ENCODE data around the gene ADGRG4. TPM values are rescaled to one million over a fixed set of nuclear protein-coding genes. Genes with fewer than 3 reads are reported as not detected.

ADGRG4 gene
- total and polyA plus RNA-seq, 2 donors (not counting 1 experiment from before 2014, with no cell fraction given), result 0.03 TPM; not detected in 1

- H3K4me1 ChIP-seq (ENCODE audit: control insufficient read depth, extremely low read depth, insufficient read depth, low read length), result no peaks in the 10 kb centered on the region
- no peaks in the 10 kb centered on the region for H4K20me1 ChIP-seq (ENCODE audit: control insufficient read depth, extremely low read depth, insufficient read depth, low read length)
- TF ChIP-seq EZH2 (IDR thresholded peaks at IDR 0.05; ENCODE audit: low read length, missing control alignments) (no peak), CTCF (conservative IDR thresholded peaks at IDR 0.05 in 1 of 2, IDR thresholded peaks at IDR 0.05 in 1 of 2; ENCODE audit: low read depth in 1 of 2, low read length in 2 of 2) (no peak)
- no peak overlapping the region for H3K27ac ChIP-seq (ENCODE audit: insufficient read depth, low read length)
- no peak overlapping the region for H3K4me3 ChIP-seq (replicated peaks in 1 of 4; ENCODE audit: control extremely low read depth in 1 of 4, insufficient read depth in 1 of 4, low read depth in 3 of 4, low read length in 4 of 4)
- H3K4me2 ChIP-seq (ENCODE audit: extremely low read depth, insufficient read depth, low read length), result no peak overlapping the region
- H3K79me2 ChIP-seq (ENCODE audit: control insufficient read depth, insufficient read depth, low read length), result no peaks in the 10 kb centered on the region
- H3K9me3 ChIP-seq (ENCODE audit: control insufficient read depth, insufficient read depth, low read depth, low read length), result no peaks in the 10 kb centered on the region
- no peak overlapping the region for H2AFZ ChIP-seq (ENCODE audit: low read length)
- no peak for DNase-seq (ENCODE audit: low read depth in 2 of 2)
- no peaks in the 10 kb centered on the region for H3K36me3 ChIP-seq (ENCODE audit: control insufficient read depth, insufficient read depth, low read length)
- no peaks in the 10 kb centered on the region for H3K27me3 ChIP-seq (ENCODE audit: control insufficient read depth, insufficient read depth, low read length)
- H3K9ac ChIP-seq (ENCODE audit: insufficient read depth, low read length), result no peak overlapping the region
Measured at GRCh38 chrX:136322064-136322463, 21.3 kb downstream of the ADGRG4 start.

GRCh38 chrX:136325377-136325776 lies 24.6 kb downstream of the ADGRG4 start:
- Histone ChIP-seq H3K9ac (ENCODE audit: insufficient read depth, low read length) (no peak overlapping the region), H3K9me3 (ENCODE audit: control insufficient read depth, insufficient read depth, low read depth, low read length) (no peaks in the 10 kb centered on the region), H2AFZ (ENCODE audit: low read length) (no peak overlapping the region), H4K20me1 (ENCODE audit: control insufficient read depth, extremely low read depth, insufficient read depth, low read length) (no peaks in the 10 kb centered on the region), H3K4me3 (replicated peaks in 1 of 4; ENCODE audit: control extremely low read depth in 1 of 4, insufficient read depth in 1 of 4, low read depth in 3 of 4, low read length in 4 of 4) (no peak overlapping the region), H3K36me3 (ENCODE audit: control insufficient read depth, insufficient read depth, low read length) (no peaks in the 10 kb centered on the region), H3K4me1 (ENCODE audit: control insufficient read depth, extremely low read depth, insufficient read depth, low read length) (no peaks in the 10 kb centered on the region), H3K27ac (ENCODE audit: insufficient read depth, low read length) (no peak overlapping the region), H3K27me3 (ENCODE audit: control insufficient read depth, insufficient read depth, low read length) (no peaks in the 10 kb centered on the region), H3K4me2 (ENCODE audit: extremely low read depth, insufficient read depth, low read length) (no peak overlapping the region), H3K79me2 (ENCODE audit: control insufficient read depth, insufficient read depth, low read length) (no peaks in the 10 kb centered on the region)
- no peak for TF ChIP-seq EZH2 (IDR thresholded peaks at IDR 0.05; ENCODE audit: low read length, missing control alignments)
- TF ChIP-seq CTCF (conservative IDR thresholded peaks at IDR 0.05 in 1 of 2, IDR thresholded peaks at IDR 0.05 in 1 of 2; ENCODE audit: low read depth in 1 of 2, low read length in 2 of 2), result no peak
- no peak for DNase-seq (ENCODE audit: low read depth in 2 of 2)

- H3K27ac ChIP-seq (ENCODE audit: insufficient read depth, low read length), result no peak overlapping the region
- no peak overlapping the region for H3K4me2 ChIP-seq (ENCODE audit: extremely low read depth, insufficient read depth, low read length)
- H3K36me3 ChIP-seq (ENCODE audit: control insufficient read depth, insufficient read depth, low read length), result no peaks in the 10 kb centered on the region
- H3K9ac ChIP-seq (ENCODE audit: insufficient read depth, low read length), result no peak overlapping the region
- no peak for DNase-seq (ENCODE audit: low read depth in 2 of 2)
- no peak overlapping the region for H2AFZ ChIP-seq (ENCODE audit: low read length)
- H3K4me1 ChIP-seq (ENCODE audit: control insufficient read depth, extremely low read depth, insufficient read depth, low read length), result no peaks in the 10 kb centered on the region
- H3K79me2 ChIP-seq (ENCODE audit: control insufficient read depth, insufficient read depth, low read length), result no peaks in the 10 kb centered on the region
- no peak for TF ChIP-seq CTCF (conservative IDR thresholded peaks at IDR 0.05 in 1 of 2, IDR thresholded peaks at IDR 0.05 in 1 of 2; ENCODE audit: low read depth in 1 of 2, low read length in 2 of 2)
- no peak for TF ChIP-seq EZH2 (IDR thresholded peaks at IDR 0.05; ENCODE audit: low read length, missing control alignments)
- H3K9me3 ChIP-seq (ENCODE audit: control insufficient read depth, insufficient read depth, low read depth, low read length), result no peaks in the 10 kb centered on the region
- H4K20me1 ChIP-seq (ENCODE audit: control insufficient read depth, extremely low read depth, insufficient read depth, low read length), result no peaks in the 10 kb centered on the region
- H3K4me3 ChIP-seq (replicated peaks in 1 of 4; ENCODE audit: control extremely low read depth in 1 of 4, insufficient read depth in 1 of 4, low read depth in 3 of 4, low read length in 4 of 4), result no peak overlapping the region
- no peaks in the 10 kb centered on the region for H3K27me3 ChIP-seq (ENCODE audit: control insufficient read depth, insufficient read depth, low read length)
Measured at GRCh38 chrX:136328933-136329332, 28.2 kb downstream of the ADGRG4 start.

Measured in fibroblast of lung (primary cell).